GM18502 (cell line): ENCODE measurements around the gene TFCP2.
"Not testable (repeated sequence)": the region's sequence is repeated elsewhere in the genome, so short reads cannot be mapped to it uniquely, and the experiment has no call there.

ENCODE experiments used
- ATAC-seq: cut with Tn5 transposase; IDR thresholded peaks from one replicate; pipeline ENCODE4 v1.9.1; 2021; ENCODE audit warnings: mild to moderate bottlenecking; ENCODE audit not compliant: unreplicated experiment, poor library complexity

TFCP2 gene, protein sequence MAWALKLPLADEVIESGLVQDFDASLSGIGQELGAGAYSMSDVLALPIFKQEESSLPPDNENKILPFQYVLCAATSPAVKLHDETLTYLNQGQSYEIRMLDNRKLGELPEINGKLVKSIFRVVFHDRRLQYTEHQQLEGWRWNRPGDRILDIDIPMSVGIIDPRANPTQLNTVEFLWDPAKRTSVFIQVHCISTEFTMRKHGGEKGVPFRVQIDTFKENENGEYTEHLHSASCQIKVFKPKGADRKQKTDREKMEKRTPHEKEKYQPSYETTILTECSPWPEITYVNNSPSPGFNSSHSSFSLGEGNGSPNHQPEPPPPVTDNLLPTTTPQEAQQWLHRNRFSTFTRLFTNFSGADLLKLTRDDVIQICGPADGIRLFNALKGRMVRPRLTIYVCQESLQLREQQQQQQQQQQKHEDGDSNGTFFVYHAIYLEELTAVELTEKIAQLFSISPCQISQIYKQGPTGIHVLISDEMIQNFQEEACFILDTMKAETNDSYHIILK

DNA sequence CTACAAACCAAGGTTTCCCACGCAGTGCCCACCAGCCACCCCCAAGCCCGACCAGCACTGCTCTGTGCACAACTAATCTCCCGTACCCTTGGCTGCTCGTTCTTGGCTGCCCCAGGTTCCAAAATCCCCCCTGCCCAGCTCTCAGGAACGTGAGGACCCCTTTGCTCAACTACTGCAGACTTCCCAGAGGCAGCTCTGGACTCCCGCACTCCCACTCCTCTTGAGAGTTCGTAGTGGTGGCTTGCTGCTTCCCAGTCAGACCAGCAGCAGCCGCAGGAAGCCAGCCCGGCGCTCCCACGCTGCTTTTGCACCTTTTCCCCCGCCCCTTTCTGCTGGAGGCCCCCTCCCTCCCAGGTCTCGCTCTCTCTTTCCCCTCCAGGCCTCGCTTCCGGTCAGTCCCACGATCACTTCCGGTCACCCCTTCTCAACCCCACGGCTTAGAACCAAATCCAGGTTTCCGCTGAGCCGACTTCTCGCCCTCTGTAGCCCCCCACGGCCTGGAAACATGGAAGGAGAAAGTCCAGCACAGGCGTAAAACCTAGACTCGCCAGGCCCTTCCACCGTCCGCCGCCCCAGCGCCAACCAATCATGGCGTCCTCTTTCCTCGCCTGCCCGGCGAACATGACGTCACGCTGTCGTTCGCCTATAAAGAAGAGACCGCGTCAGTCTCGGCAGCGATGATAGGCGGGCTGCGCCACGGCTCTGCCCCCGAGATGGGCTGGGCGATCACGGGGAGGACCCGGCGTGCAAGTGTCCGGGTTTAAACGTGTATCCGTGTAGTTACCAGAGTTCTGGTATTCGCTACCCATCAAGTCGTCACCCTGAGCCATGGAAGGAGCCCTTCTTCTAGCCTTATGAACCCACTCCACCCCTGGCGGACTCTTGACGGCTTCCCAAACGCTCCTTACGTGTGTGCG lies at the start of gene TFCP2:
Gene TFCP2, minus strand, starts transcription at position 621 of the 917 bp plus-strand sequence. CDS start 713 bp downstream, outside the sequence.
- peak; percentile 95 for ATAC-seq

DNA sequence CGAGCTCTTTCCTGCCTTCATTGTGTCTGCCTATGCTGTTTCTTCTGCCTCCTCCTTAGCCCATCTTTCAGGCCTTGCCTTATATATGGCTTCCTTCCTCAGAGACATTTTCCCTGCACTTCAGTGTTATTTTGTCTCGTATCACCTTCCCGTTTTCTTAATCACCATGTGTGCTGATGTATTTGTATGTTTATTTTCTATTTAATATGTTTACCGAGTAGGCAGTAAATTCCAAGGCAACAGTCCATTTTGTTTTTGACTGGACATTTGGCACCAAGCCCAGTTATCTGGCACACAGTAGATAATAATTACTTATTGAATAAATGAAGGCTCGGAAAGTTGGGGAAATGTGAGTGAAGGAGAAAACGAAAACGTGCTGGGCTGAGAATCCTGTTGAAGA lies 49.5 kb upstream of the TFCP2 start:
- no peak for ATAC-seq

DNA sequence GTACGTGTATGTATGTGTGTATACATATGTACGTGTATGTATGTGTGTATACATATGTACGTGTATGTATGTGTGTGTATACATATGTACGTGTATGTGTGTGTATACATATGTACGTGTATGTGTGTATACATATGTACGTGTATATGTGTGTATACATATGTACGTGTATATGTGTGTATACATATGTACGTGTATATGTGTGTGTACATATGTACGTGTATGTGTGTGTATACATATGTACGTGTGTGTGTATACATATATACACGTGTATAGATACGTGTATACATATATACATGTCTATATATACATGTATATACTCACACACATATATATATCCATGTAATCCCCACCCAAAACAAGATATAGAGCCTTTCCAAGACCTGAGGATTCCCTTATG lies 46.9 kb upstream of the TFCP2 start:
- not testable (repeated sequence) for ATAC-seq

GRCh38 chr12:51219322-51219721 lies 46.4 kb upstream of the TFCP2 start:
- no peak for ATAC-seq

DNA sequence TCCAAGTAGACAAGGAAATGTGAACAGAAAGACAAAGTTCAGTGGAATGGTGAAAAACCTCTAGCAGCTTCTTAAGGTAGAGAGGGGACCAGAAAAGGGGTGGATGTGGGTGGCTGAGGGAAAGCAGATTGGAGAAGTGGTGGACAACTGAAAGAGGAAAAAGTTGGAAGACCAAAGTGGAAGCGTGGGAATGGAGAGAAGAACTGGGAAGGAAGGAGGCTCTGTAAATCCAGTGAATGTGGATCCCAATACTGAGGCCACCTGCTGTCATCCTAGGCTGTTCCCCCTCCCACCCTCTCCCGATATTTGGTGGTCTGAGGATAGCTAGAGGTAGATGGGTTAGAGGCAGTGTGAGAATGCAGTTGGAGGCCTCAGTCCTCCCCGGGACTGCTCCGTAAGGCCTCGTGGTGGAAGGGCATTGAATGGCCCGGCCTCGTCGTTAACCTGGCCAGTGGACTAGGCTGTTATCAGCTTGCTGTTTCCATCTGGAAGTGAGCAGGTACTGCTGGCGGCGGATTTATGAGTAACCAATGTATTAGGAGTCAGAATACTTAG lies 45.7 kb upstream of the TFCP2 start:
- no peak for ATAC-seq

GRCh38 chr12:51217968-51218606 lies 45.2 kb upstream of the TFCP2 start, which contains the start of gene POU6F1:
Gene POU6F1, minus strand, starts transcription at chr12:51218062. Its CDS starts 11,226 bp downstream, at chr12:51206836.
- peak; percentile 70 for ATAC-seq

DNA sequence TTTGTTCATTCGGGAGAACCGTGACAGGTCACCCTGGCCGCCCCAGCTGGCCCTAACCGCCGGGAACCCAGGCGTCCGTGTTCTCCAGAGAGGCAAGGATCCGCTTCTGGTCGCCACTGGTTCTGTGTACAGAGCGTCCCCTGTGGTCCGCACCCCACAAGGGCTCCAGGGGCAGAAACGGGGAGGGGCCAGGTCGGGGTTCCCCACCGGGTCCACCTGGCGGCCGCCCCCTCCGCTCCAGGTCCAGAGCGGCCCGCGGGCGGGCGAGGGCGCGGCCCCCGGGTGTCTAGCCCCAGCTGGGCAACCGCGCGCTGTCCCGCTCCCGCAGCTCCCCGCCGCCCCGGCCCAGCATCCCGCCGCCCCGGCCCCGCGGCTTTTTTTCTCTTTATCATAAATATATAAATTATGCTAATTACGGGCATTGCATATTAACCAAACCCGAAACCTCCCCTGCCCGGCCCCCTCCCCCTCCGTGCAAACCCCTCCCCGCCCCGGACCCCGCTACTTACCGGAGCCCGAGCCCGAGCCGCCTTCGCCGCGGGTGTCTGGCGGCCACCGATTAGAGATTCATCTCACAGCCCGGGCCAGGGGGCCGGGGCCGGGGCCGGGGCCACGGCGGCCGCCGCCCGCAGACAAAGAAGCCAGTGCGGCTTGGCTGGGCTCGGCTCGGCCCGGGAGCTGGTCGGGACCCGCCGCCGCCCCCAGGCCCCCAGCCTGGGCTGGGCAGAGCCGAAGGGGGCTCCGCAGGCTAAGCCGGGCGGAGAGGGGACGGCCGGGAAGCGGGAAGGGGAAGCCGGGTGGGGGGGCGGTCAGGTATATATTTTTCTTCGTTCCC lies 44.4 kb upstream of the TFCP2 start:
- peak; percentile 56 for ATAC-seq

- peak; percentile 5 for ATAC-seq
Observed at GRCh38 chr12:51216642-51217041, 43.7 kb upstream of the TFCP2 start.

DNA sequence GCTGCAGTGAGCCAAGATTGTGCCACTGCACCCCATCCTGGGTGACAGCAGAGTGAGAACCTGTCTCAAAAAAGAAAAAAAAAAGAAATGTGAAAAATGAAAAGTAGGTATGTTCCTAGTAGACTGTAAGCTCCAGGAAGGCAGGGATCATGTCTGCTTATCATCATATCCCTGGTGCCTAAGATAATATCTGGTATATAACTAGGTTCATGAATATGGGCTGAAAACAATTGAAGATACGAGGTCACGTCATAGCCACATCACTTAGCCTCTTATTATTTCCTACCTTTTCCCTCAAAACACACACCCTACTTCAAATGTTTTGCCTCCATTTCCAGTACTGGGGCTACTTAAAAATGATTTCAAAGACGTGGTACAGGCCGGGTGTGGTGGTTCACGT lies 42.0 kb upstream of the TFCP2 start:
- ATAC-seq, result no peak

- no peak for ATAC-seq
Observed at GRCh38 chr12:51210690-51211395, 37.9 kb upstream of the TFCP2 start.

DNA sequence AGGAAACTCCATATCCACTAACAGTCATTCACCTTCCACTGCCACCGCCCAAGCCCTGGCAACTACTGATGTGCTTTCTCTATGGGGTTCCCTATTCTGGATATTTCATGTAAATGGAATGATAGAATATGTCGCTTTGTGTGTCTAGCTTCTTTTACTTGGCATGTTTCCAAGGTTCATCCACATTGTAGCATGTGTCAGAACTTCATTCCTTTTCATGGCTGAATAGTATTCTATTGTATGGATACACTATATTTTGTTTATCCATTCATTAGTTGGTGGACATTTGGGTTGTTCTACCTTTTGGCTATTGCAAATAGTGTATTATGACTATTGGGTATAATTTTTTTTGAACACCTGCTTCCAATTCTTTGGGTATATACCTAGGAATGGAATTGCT lies 36.3 kb upstream of the TFCP2 start:
- no peak for ATAC-seq

GRCh38 chr12:51208016-51208660 lies 35.2 kb upstream of the TFCP2 start:
- no peak for ATAC-seq

- ATAC-seq, result no peak
Observed at GRCh38 chr12:51205350-51205749, 32.4 kb upstream of the TFCP2 start.

GRCh38 chr12:51202718-51203117 lies 29.8 kb upstream of the TFCP2 start:
- ATAC-seq, result no peak

- ATAC-seq, result no peak
Observed at GRCh38 chr12:51200806-51201205, 27.9 kb upstream of the TFCP2 start.

- no peak for ATAC-seq
Observed at GRCh38 chr12:51200156-51200555, 27.2 kb upstream of the TFCP2 start.

GRCh38 chr12:51199366-51199945 lies 26.5 kb upstream of the TFCP2 start:
- no peak for ATAC-seq
